NCI-H2171 treated with DMSO at 0.1 percent for 48 hours (cell line): ENCODE data around the gene DDB1.

Source experiments
- DNase-seq: peaks from one replicate; lab custom pipeline; 2025; lab: John Stamatoyannopoulos, UW

DDB1 gene

DNA sequence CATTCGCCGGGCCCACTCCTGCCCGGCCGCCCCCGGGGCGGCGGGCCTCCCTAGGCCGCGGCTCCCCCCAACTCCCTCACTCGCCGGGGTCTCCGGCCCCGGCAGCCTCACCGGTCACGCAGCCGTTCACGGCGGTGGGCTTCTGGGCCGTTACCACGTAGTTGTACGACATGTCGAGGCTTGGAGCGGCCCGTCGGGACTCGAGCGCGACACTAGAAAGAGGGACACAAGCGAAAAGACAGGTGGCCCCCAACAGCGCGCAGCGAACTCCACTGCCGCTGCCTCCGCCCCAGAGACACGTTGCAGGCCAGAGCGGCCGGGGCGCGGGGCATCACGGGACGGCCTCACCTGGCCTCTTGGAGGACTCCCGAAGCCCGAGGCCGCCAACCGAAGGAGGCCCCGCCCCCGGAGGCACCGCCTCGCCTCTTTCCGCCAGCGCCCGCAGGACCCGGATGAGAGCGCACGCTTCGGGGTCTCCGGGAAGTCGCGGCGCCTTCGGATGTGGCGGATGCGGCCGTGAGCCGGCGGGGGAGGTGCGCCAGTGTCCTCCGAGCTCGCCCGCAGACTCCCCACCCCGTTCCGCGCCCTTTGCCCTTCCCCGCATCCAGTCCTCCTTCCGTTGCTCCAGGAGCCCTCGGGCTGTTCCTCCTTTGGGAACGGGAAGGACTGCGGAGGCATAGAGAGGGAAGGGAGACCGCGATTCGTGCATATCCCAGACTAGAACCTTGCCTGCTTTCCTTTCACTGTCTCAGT lies at the start of gene DDB1, which contains the start of gene TKFC:
DDB1 (minus strand) TSS at position 309 of the 753 bp plus-strand sequence; CDS start at position 172, 137 bp downstream.
TKFC (plus strand) TSS at position 432 of the 753 bp plus-strand sequence. CDS start 1,501 bp downstream, outside the sequence.
- peak; percentile 93 for DNase-seq

- DNase-seq, result no peak
Observed at GRCh38 chr11:61380884-61381283, 48.0 kb upstream of the DDB1 start.

- peak; percentile 11 for DNase-seq
Observed at GRCh38 chr11:61378713-61379313, 45.9 kb upstream of the DDB1 start.

- DNase-seq, result no peak
Observed at GRCh38 chr11:61377461-61378160, 44.7 kb upstream of the DDB1 start.

DNA sequence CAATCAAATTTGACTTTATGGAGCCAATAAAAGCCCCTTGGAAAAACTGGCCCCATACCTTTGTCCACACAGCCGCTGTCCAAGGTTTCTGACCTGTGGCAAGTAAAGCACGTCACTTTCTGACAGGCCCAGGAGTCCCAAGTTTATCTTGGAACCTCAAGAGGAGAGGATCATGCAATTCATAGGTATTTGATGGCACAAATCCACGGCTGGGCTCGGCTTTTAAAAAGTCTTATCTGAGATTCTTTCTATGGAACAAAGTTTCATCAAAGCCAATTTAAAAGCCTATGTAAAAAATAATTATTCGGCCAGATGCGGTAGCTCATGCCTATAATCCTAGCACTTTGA lies 42.8 kb upstream of the DDB1 start:
- DNase-seq, result no peak

DNA sequence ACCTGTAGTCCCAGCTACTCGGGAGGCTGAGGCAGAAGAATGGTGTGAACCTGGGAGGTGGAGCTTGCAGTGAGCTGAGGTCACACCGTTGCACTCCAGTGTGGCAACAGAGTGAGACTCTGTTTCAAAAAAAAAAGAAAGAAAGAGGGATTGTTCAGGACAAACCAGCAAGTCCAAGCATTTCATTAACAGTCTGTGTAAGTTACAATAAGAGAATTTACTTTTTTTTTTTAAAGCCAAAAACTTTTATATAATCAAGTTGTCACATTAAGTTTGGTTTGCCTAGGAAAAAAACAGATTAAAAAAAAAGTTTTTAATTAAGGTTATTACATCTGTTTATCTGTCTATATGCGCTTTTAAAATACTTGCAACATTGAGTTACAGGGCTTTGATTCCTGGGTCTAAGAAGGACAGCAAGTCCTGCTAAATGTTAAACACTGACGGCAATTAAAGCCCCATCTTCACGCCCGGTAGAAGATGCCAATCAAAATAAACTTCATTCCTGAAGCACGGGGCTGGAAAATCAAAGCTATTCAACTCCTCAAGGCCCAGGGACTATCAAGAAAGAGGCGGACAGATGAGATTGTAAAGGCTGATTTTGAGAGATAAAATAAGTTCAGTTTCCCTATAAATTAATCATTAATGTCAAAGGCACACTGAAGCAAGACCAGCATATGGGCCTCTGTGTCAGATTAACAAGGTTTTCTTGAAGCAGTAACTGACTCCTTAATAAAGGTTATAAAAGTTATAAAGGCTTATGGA lies 39.9 kb upstream of the DDB1 start:
- no peak for DNase-seq

GRCh38 chr11:61370349-61371005 lies 37.6 kb upstream of the DDB1 start:
- no peak for DNase-seq

DNA sequence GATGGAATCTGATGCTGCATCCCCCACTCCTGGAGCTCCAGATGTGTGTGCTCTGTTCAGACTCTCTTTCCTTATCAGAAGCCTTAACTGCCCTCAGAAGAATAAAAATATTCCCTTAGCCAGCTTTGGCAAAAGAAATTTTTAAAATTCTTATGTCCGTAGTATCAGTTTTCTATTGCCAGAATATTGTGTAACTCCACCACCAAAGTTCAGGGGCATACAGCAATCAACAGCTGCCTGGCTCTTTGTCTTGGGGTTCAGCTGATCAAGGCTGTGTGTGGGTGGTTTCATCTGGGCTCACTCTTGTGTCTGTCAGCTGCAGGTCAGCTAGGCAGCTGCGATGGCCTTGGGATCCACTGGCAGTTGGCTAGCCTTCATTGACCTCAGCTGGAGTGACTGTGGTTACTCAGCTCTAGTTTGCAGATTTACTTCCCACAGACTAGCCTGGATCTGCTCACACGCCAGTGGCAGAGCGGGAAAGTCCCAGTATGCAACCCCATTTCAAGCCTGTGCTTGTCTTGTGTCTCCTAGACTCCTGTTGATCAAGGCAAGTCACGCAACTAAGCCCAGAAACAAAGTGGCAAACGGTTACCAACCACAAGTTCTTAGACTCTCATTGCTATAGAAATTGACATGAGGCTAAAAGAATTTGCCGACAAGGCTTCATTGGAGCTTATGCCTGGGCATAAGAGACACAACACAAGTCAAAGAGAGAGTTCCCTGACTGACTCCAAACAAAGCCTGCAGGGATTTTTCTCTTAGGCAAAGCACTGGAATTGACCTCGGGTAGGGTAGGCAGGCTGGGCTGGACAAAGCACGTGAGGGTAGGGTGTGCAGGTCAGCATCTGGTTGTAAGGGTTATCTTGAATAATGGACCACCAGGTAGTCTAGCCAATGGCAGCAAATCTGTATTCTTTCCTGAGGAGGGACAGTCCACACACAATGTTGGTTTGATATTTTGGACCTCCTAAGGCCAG lies 36.8 kb upstream of the DDB1 start:
- DNase-seq, result no peak

GRCh38 chr11:61368646-61369045 lies 35.7 kb upstream of the DDB1 start:
- no peak for DNase-seq

GRCh38 chr11:61367406-61367805 lies 34.5 kb upstream of the DDB1 start:
- no peak for DNase-seq

DNA sequence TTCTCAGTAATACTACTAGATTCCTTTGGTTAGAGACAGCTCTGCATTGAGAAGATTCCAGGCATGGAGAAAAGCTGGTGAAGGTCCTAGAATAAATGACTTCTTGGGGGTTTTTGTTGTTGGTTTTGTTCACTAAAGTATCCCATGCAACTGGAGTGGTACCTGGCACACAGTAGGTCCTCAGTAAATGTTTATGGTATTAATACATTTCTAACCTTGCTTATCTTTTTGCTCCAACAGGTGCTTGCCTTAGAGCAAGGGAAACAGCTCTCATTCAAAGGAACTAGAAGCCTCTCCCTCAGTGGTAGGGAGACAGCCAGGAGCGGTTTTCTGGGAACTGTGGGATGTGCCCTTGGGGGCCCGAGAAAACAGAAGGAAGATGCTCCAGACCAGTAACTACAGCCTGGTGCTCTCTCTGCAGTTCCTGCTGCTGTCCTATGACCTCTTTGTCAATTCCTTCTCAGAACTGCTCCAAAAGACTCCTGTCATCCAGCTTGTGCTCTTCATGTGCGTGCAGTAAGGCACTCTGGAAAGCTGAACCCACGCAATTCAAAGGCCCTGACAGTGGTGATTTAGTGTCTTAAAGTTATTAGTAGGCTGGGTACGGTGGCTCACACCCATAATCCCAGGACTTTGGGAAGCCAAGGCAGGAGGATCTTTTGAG lies 31.2 kb upstream of the DDB1 start:
- DNase-seq, result no peak

GRCh38 chr11:61362542-61362875 lies 29.6 kb upstream of the DDB1 start:
- DNase-seq, result no peak

DNA sequence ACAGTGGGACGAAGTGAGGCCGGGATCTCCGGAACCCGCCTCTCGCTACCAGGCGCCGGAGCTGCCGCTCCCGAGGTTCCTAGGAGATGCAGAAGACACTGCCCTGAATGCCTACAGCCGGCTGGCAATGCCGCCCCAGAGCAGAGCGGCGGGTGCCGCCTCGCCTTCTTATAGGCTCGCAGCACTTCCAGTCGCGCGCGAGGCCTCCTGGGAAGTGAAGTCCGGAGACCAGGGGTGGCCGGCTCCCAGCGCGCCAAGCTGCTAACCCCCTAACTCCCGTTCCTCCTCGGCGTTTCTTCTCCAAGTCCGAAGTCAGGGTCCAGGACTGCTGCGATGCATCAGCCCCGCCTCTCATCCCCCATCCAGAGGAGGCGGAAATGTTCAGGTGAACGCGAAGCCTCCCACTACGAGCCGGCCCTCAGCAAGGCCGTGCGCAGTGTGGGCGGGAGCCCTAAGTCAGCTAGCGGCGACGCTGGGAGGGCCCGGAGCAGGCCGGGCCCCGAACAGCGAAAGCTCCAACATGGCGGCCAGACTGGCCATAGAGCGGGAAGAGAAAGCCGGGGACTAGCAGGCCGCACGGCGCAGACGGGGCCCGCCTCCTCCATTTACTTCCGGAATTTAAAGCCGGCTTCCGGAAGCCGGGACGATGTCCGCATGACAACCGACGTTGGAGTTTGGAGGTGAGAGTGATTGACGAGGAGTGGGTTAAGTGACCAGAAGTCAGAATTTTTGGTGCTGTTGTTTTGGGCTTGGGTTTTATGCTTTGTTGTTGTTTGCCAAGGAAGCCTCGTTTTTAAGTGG lies 29.0 kb upstream of the DDB1 start, which contains the start of the genes CYB561A3 and TMEM138:
CYB561A3 (minus strand) TSS at position 142 of the 801 bp plus-strand sequence. CDS start 5,169 bp downstream, outside the sequence.
TMEM138 (plus strand) TSS at position 634 of the 801 bp plus-strand sequence. CDS start 2,017 bp downstream, outside the sequence.
- peak; percentile 97 for DNase-seq

- no peak for DNase-seq
Observed at GRCh38 chr11:61361237-61361740, 28.4 kb upstream of the DDB1 start.

DNA sequence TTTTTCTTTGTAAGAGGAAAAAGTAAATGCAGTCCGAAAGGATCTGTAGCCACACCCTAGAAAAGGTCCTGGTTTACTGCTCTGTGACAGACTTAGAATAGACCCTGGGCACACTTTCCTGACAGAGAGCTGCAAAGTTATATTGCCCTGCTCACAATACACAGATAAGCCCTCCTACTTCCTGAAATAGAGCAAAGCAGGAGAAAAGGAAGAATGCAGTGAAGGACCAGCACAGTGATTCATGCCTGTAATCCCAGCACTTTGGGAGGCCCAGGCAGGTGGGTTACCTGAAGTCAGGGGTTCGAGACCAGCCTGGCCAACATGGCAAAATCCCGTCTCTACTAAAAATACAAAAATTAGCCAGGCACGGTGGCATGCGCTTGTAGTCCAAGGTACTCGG lies 26.6 kb upstream of the DDB1 start:
- no peak for DNase-seq

- no peak for DNase-seq
Observed at GRCh38 chr11:61358566-61358965, 25.7 kb upstream of the DDB1 start.

- no peak for DNase-seq
Observed at GRCh38 chr11:61357894-61358239, 25.0 kb upstream of the DDB1 start.

GRCh38 chr11:61357233-61357893 lies 24.5 kb upstream of the DDB1 start:
- no peak for DNase-seq
